Activated naive CD4-positive, alpha-beta T cell treated with anti-CD3 and anti-CD28 coated beads, Interleukin-2, amount 50 U/mL, for 72 hours (primary cell): Measurements from ENCODE around the gene DPYSL4. TPM values are rescaled to one million over a fixed set of nuclear protein-coding genes. Genes with fewer than 3 reads are reported as not detected.

Experiments
- ATAC-seq, 2 donors: fragments of 150-1000 bp; cut with Tn5 transposase; 2 replicates each; pipeline ENCODE4 v1.10.0; 2021; ENCODE audit warnings: mild to moderate bottlenecking in 2 of 2, moderate library complexity in 2 of 2
- DNase-seq, 2 donors: peaks; one replicate each; pipeline ENCODE4 v3.0.0; 2021 to 2022; ENCODE audit warnings: low spot score in 2 of 2
- H3K27ac Mint-ChIP-seq, 2 donors: one replicate each; pipeline ENCODE4 v1.8.0; 2022; ENCODE audit warnings: mild to moderate bottlenecking in 2 of 2, mixed read lengths in 2 of 2
- H3K36me3 Mint-ChIP-seq, 2 donors: one replicate each; pipeline ENCODE4 v1.8.0; 2022; ENCODE audit warnings: mixed read lengths in 2 of 2
- H3K9me3 Mint-ChIP-seq, 2 donors: one replicate each; pipeline ENCODE4 v1.8.0; 2022; ENCODE audit warnings: mixed read lengths in 2 of 2
- total RNA-seq, 2 donors: library from RNA; stranded (reverse); gene quantifications; one replicate each; pipeline ENCODE4 v1.2.3, GENCODE V29; 2022

Gene DPYSL4
- total RNA-seq, 2 donors from 2014 or later = 2.8 to 65.2 TPM

- peak; percentile 12 to 39 for ATAC-seq
- peak overlapping the region in 1 of 2 donors; percentile 61 for H3K27ac Mint-ChIP-seq
- no peaks in the 10 kb centered on the region for H3K36me3 Mint-ChIP-seq
- H3K9me3 Mint-ChIP-seq = no peaks in the 10 kb centered on the region
- no peak for DNase-seq
Measured at GRCh38 chr10:132232023-132232951, 45.5 kb downstream of the DPYSL4 start.

GRCh38 chr10:132232981-132233380 lies 46.2 kb downstream of the DPYSL4 start:
- peak overlapping the region in 1 of 2 donors; percentile 61 for H3K27ac Mint-ChIP-seq
- DNase-seq (no peak), ATAC-seq (peak in 1 of 2 donors; percentile 14)
- H3K9me3 Mint-ChIP-seq = no peaks in the 10 kb centered on the region
- H3K36me3 Mint-ChIP-seq = no peaks in the 10 kb centered on the region

DNA sequence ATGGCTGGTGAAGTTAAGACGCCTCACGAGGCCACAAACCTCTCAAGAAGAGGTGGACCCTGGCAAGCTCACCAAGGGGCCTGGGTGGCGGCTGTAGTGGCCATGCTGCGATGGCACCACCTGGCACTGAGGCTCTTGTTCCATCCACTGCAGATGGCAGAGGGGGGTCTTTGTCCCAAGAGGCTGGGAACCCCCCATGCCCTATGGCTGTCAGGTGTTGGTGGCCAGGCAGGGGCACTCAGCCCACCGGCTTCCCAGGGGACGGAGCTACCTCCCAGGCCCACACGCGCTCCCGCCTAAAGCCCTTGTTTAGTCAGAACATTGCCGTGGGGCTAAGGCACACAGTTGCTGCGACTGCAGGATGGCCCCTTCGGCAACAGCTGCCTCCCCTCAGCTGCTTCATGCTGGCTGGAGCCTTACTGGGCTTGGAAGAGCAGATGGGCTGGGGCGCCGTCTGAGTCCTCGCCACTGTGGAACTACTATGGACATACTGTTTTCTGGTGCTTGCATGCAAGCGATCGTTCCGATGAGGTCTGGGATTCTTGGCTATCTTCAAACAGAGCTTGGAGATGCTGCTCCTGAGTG lies 46.8 kb downstream of the DPYSL4 start:
- H3K9me3 Mint-ChIP-seq = no peaks in the 10 kb centered on the region
- H3K36me3 Mint-ChIP-seq = no peaks in the 10 kb centered on the region
- H3K27ac Mint-ChIP-seq = no peak overlapping the region
- DNase-seq = no peak
- no peak for ATAC-seq

- Mint-ChIP-seq H3K27ac (no peak overlapping the region), H3K36me3 (no peaks in the 10 kb centered on the region), H3K9me3 (no peaks in the 10 kb centered on the region)
- DNase-seq (no peak), ATAC-seq (no peak)
Measured at GRCh38 chr10:132234860-132235259, 48.1 kb downstream of the DPYSL4 start.

DNA sequence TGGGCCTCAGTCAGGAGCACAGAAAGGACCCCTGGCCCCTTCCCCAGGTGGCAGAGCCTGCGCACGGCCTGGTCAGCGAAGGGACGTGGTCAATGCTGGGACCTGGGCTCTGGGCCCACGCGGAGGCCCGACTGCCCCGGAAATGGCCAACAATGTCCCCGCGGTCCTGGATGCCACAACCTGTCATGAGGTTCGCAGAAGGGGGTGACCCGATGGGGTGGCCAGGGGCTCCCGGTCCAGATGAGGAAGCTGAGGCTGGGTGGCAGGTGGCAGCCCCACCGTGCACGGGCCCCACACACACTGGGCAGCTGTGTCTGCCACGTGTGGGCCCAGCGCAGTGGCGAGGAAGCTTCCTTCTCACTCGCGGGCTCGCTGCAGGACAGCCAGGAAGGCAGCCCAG lies 49.4 kb downstream of the DPYSL4 start:
- Mint-ChIP-seq H3K27ac (no peak overlapping the region), H3K36me3 (no peaks in the 10 kb centered on the region), H3K9me3 (no peaks in the 10 kb centered on the region)
- ATAC-seq (no peak), DNase-seq (no peak)

GRCh38 chr10:132236881-132237280 lies 50.1 kb downstream of the DPYSL4 start:
- Mint-ChIP-seq H3K36me3 (no peaks in the 10 kb centered on the region), H3K9me3 (no peaks in the 10 kb centered on the region), H3K27ac (no peak overlapping the region)
- DNase-seq (no peak), ATAC-seq (no peak)

- no peak for DNase-seq
- no peak for ATAC-seq
- Mint-ChIP-seq H3K9me3 (no peaks in the 10 kb centered on the region), H3K27ac (no peak overlapping the region), H3K36me3 (no peaks in the 10 kb centered on the region)
Measured at GRCh38 chr10:132237396-132237795, 50.6 kb downstream of the DPYSL4 start.

DNA sequence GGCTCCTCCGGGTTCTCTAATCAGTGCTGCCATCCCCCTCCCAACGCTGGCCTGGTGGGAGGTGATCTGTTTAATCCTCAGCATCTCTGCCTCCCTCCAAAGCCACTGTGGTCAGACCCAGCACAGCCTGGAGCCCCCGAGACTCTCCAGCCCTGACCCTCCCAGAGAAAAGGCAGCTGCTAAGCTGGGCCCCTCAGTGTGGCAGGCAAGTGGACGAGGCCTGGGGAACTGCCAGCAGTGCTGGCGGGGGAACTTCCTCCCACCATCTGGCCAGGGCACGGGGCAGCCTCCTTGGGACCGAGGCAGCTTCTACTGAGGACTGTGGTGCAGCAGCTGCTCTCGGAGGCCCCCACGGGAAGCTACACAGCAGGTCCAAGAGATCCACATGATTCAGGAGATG lies 51.1 kb downstream of the DPYSL4 start:
- ATAC-seq = no peak
- H3K27ac Mint-ChIP-seq = no peak overlapping the region
- H3K36me3 Mint-ChIP-seq = no peaks in the 10 kb centered on the region
- H3K9me3 Mint-ChIP-seq = no peaks in the 10 kb centered on the region
- no peak for DNase-seq

DNA sequence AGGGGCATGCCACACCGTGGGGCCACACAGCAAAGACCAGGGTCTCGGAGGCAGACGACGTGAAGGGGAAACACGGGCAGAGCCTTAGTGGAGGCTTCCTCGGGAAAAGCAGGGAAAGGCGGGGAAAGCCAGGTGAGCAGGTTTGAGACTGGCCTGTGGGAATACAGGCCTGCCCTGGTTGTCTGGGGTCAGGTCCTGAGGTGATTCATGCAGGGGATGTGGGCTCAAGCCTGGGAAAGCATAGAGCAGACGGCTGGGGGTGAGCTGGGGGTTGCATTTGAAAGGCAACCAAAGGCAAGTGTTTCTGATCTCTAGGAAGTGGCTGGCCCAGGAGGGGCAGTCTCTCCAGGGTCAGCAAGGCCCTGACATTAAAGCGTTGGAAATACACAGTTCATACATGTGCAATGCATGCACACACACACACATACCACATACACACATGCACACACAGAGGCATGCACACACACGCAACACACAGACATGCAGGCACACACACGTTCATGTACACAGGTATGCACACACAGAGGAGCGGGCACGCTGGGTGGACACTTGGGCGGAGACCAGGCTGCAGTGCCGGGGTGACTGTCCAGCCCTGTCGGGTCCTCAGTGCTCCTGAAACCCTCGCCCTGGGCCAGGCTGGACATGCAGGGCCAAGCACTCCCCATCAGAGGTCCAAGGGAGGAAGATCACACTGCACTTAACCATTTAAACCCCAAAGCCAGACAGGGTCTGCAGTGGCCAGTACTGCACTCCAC lies 51.8 kb downstream of the DPYSL4 start:
- no peak for ATAC-seq
- Mint-ChIP-seq H3K36me3 (no peaks in the 10 kb centered on the region), H3K27ac (no peak overlapping the region), H3K9me3 (no peaks in the 10 kb centered on the region)
- no peak for DNase-seq

DNA sequence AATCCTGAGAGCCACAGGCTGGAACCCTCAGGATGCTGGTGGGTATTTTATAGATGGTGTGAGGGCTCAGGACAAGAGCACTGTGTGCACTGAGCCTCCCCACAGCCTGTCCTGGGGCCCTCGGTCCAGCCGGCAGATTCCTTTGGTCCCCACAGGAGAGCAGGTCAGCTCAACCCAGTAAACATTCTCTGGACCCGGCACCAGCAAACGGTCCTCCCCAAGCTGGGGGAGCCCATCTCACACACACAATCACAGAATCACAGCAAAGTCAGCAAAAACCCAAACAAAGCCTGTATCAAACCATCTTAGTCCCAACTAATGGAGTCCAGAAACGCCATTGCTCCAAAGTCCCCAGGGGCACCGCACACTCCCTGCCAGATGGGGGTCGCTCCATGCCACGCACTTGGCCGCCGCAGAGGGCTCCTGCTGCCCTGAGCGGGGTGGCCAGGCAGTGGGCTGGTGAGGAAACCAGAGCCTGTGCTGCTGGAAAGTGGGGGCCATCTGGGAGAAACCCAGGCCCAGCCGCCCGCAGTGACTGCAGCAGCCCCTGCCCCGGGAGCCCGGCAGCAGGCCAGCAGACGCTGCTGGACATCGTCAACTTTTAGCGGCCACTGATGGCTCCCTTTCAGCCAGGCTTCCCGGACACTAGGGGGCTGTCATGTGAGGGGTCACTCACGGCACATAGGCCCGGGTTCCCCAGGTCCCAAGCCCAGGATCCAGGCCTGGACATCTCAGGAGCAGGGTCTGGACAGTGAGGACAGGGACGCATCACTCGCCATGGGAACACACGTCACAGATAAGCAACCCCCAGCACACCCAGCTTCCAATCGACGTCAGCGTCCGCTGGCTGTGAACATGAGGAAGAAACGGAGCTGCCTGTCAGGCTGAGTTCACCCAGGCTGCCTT lies 52.6 kb downstream of the DPYSL4 start:
- DNase-seq = no peak
- no peak for ATAC-seq
- Mint-ChIP-seq H3K27ac (no peak overlapping the region), H3K9me3 (no peaks in the 10 kb centered on the region), H3K36me3 (no peaks in the 10 kb centered on the region)

DNA sequence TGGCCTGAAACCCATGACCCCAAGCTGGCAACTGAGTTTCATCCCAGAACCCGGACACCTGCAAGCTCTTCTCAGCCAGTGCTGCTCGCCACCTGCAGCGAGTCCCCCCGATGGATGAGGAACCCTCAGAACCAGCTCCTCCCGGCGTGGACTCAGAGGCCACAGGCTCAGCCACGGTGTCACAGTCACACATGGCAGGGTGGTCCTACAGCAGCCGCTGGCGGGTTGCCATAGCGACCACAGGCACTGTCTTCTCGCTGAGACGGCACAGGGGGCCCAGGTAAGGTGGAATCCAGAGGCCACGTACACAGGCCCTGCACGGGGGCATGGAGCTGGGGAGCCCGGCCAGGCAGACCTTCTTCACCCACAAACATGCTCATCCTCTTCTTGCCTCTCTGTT lies 53.4 kb downstream of the DPYSL4 start:
- DNase-seq (no peak), ATAC-seq (no peak)
- Mint-ChIP-seq H3K9me3 (no peaks in the 10 kb centered on the region), H3K27ac (no peak overlapping the region), H3K36me3 (no peaks in the 10 kb centered on the region)

DNA sequence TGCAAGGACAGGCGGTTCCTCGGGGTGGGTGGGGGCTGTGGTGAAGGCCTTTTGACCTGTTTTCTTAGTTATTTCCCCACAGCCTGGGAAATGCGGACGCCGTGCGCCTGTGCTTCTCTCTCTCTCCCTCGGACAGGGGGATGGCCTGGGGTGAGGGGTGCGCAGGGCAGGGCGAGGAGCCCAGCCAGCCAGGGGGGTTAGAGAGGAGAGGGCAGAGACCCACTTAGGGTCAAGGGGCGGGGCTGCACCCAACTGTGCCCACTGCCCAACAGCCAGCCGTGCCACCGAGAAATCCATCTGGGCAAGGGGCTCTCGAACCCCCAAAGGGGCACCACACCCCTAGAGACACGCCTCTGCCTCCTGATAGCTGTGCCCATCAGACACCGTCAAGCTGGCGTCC lies 53.8 kb downstream of the DPYSL4 start:
- Mint-ChIP-seq H3K36me3 (no peaks in the 10 kb centered on the region), H3K9me3 (no peaks in the 10 kb centered on the region)

DNA sequence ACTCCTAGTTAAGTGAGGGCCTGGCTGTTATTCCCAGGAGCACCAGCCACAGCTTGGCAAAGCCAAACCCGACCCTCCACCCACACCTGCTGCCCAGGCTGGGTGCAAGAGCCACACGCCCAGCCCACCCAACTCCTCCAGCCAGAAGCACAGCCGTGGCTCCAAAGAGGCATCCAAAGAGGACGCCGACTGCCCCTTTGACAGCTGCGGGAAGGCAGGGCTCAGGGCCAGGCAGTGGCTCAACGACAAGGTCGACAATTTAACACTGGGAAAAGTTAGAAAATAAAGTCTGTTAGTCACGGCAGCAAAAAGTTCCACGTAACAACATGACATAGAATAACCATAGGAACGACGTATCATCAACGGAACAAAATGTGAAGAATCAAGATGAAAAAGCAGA lies 54.3 kb downstream of the DPYSL4 start:
- peak overlapping the region in 1 of 2 donors; percentile 65 for H3K27ac Mint-ChIP-seq
- H3K36me3 Mint-ChIP-seq = no peaks in the 10 kb centered on the region

More for the DNA sequence above, 53.8 kb downstream of the DPYSL4 start:
- no peak for ATAC-seq
- DNase-seq = no peak
- peak overlapping the region in 1 of 2 donors; percentile 65 for H3K27ac Mint-ChIP-seq

GRCh38 chr10:132241496-132241895 lies 54.7 kb downstream of the DPYSL4 start:
- DNase-seq (no peak), ATAC-seq (no peak)
- H3K9me3 Mint-ChIP-seq = no peaks in the 10 kb centered on the region
- no peak overlapping the region for H3K27ac Mint-ChIP-seq
- H3K36me3 Mint-ChIP-seq = no peaks in the 10 kb centered on the region

More for the DNA sequence above, 54.3 kb downstream of the DPYSL4 start:
- ATAC-seq (no peak), DNase-seq (no peak)
- H3K9me3 Mint-ChIP-seq = no peaks in the 10 kb centered on the region

- Mint-ChIP-seq H3K9me3 (no peaks in the 10 kb centered on the region), H3K27ac (no peak overlapping the region), H3K36me3 (no peaks in the 10 kb centered on the region)
- no peak for DNase-seq
- no peak for ATAC-seq
Measured at GRCh38 chr10:132242103-132242840, 55.5 kb downstream of the DPYSL4 start.

GRCh38 chr10:132243141-132243540 lies 56.4 kb downstream of the DPYSL4 start:
- ATAC-seq (no peak), DNase-seq (no peak)
- Mint-ChIP-seq H3K9me3 (no peaks in the 10 kb centered on the region), H3K36me3 (no peaks in the 10 kb centered on the region), H3K27ac (no peak overlapping the region)
